HG03159 (cell line): Measurements from ENCODE around the gene GATA6.

Source experiments
- ATAC-seq: cut with Tn5 transposase; IDR thresholded peaks from one replicate; pipeline ENCODE4 v1.9.1; 2021; ENCODE audit warnings: mild to moderate bottlenecking, moderate library complexity; ENCODE audit not compliant: unreplicated experiment

Gene GATA6

DNA sequence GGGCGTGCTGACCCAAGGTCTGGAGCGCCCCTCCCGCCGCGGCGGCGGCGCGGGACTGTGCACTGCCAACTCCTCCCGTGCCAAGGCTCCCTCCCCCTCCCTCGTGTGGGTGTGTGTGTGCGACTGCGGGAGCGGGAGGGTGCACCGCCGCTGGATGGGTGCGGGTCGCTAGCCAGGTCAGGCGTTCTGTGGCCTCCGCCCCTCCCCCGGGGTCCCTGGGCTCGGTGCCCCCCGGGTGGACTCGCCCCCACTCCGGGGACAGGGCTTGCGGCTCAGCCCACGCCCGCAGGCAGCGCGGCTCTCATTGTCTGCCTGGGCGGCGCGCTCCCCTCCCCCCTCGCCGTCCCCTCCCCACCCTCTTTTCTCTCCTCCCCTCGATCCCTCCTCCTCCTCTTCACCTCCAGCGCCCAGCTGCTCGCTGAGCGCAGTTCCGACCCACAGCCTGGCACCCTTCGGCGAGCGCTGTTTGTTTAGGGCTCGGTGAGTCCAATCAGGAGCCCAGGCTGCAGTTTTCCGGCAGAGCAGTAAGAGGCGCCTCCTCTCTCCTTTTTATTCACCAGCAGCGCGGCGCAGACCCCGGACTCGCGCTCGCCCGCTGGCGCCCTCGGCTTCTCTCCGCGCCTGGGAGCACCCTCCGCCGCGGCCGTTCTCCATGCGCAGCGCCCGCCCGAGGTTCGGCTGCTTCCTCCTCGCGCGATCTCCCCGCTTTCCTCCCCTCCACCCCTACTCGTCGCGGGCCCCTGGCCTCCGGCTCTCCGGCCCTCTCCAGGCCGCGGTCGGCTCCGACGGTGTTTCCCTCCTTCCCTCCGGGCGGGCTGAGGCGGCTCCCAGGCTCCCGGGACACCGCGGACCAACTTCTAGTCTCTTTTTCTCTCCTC is at the start of gene GATA6:
TSS of gene GATA6 (plus strand) at position 579 of the 878 bp plus-strand sequence. CDS start 1,556 bp downstream, outside the sequence.
- no peak for ATAC-seq

DNA sequence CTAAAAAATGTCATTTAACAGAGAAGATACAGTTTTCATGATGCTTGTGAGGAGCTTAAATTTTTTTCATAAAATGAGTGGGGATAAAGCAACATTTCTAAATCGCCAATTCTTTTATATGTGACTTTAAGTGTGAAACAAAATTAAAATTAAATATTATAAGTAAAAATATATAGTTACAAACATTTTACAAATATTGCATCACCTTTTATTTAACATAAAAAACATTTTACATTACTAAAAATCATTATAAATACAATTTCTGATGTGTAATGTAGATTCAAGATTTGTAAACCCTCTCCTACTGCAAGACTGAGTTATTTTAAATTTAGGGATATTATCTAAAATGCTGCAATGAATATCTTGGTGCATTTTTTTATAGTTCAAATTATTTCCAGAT is 44.4 kb upstream of the GATA6 start:
- ATAC-seq: no peak

DNA sequence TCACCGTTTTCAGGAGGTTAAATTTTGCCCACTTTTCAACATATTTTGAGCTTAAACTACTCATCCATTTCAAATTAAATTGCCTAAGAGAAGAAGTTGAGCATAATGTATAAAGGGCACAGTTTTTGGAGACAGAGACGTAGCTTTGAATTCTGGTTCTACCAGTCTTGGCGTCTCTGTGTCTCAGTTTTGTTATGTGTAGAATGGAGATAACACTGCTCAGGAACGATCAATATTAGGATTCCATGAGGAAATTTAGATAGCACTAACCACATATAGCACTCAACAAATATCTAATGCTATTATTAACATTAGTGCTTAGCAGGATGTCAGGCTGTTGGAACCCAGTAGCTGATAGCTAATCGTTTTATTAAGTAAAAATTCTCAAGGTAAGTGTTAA is 40.4 kb upstream of the GATA6 start:
- no peak for ATAC-seq

DNA sequence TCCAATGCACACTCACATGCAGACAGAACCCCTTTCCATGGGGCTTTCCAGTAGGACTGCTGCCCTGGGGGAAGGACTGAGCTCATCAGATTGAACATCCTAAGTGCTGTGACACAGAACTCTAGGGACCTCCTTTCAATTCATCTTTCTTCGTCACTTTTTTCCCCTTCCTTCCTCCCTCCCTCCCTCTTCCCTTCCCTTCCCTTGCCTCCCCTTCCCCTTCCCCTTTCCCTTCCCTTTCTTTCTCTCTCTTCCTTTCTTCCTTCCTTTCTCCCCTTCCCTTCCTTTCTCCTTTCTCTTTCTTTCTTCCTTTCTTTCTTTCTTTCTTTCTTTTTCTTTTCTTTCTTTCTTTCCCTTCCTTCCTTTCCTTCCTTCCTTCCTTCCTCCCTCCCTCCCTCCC is 39.6 kb upstream of the GATA6 start:
- no peak for ATAC-seq

DNA sequence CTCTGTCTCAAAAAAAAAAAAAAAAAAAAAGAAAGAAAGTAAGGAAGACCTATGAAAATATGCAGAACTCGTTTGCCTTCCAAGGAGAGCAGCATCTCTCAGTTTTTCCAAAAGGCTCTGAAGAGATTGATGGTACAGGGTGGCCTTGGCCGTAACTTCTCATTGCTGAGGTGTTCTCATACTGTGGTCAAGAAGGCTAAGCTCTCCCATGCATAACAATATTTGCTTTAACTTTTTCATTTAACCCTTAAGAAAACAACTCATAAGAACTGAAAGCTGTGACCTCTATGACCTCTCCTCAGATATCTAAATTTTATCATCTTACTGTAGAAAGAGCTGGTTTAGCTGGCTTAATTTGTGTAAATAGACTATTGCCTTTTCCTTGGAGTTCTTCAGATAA is 37.1 kb upstream of the GATA6 start:
- no peak for ATAC-seq

DNA sequence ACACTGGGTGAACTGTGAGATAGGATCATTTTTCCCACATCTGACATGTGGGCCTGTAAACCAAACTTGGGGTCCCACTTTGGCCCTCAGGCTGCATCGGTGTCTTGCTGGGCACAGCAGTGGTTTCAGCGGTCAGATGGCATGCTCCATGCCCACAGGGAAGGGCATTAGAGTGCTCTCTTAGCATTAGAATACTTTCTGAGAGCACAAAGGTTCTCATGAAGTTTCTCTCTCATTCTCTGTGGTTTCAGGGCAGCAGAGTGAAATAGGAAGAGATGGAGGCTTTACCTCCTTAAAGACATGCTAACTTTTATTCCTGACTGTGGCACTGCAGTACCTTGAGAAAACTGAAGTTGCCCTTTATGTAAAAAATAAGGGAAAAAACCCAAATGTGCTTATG is 36.6 kb upstream of the GATA6 start:
- no peak for ATAC-seq

DNA sequence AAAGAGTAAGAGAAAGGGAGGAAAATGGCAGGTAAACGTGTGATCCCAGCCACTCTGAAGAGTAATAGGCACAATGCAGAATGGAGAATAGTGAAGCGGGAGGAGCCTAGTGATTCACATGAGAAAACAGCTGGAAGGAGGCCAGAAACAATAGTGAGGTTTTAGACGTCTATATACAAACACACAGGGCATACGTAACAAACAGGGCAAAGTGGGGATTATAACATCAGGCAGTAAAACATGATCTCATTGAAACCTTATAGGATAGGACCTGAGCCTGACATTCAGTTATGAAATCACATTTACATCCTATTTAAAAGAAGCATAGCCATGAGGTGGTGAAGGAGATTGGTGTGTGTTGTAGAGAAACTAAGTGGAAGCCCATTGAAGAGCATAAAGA is 33.0 kb upstream of the GATA6 start:
- ATAC-seq: no peak

DNA sequence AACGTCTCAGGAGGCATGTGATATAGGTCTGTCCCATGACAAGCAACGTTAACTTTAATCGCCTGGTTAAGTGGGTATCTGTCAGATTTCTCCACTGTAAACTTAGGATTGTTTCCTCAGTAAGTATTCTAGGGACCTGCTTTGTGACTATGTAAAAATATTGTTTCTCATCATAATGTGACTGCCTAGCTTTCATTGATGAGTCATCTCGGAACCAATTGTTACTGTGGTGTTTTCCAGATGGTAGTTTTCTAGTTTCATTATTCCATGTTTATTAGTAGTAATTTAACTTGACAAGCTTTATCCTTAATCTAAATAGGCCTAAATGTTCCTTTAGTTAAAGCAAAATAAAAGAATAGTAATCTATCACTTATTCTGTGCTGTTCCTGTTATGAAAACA is 28.2 kb upstream of the GATA6 start:
- ATAC-seq: no peak

DNA sequence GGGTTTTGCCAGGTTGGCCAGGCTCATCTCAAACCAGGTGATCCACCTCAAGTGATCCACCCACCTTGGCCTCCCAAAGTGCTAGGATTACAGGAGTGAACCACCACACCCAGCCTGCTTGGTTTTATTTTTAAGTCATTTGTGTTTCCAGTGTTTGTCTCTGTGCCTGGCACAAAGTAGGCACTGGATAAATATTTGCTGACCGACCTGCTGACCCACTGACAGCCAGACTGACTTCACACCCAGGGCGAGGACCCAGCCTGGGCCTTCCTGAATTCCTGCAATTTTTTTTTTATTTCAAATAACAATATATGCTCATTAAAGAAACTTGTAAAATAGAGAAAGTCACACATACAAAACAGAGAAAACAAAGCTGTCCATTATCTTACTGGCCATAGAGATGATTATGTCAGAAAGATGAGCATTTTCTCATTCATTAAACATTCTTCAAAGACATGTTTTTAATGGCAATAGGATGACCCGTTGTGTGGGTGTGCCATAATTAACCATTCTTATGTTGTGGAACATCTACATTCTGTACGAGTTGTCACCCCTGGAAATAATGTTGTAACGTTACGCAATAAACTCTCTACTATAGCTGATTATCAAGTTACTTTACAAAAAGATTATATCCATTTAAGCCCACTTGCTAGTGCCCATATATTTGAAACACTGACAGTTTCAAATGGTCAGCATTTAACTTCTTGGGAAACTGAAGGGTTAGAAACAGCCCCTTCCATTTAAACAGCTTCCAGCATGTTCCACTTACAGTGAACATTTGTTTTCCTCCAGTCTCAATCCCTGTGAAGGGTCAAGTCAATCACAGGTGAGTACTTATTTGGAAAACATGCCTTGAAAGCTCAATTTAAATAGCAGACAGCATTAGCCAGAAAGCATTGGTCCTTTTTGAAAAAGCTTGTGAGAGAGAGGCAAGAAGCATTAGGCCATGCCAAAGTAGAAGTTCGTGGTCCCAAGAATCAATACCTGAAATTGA is 25.7 kb upstream of the GATA6 start:
- no peak for ATAC-seq

DNA sequence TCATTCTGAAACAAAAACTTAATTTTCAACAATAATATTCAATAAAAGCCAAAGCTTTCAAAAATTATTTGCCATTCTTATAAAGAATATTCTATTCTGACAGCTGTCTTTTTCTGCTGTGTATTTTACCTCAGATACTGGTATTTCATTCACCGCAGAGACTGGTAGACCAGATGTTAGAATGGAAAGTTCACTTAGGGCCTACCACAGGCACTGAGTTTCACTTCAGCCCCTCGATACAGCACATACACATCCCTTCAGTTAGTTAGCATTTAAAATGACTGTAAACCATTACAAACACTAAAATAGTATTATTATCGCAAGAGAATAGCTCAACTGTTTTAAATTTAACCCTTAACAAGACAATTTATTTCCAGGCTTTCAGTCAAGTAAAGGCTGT is 24.2 kb upstream of the GATA6 start:
- no peak for ATAC-seq

DNA sequence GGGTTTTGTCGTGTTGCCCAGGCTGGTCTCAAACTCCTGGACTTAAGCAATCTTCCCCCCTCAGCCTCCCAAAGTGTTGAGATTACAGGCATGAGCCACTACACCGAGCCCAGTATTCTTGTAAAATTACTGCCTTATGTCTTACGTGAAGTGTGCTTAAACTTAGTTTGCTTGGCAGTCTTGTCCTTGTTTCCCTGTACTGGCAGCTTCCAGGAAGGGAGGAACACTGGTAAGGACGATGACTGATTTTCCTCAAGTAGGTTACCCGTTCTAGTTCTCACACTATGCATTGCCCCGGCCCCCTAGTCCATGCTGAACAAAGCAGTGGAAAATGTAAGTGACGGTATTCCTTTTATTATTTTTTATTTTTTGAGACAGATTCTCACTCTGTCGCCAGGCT is 19.7 kb upstream of the GATA6 start:
- no peak for ATAC-seq

DNA sequence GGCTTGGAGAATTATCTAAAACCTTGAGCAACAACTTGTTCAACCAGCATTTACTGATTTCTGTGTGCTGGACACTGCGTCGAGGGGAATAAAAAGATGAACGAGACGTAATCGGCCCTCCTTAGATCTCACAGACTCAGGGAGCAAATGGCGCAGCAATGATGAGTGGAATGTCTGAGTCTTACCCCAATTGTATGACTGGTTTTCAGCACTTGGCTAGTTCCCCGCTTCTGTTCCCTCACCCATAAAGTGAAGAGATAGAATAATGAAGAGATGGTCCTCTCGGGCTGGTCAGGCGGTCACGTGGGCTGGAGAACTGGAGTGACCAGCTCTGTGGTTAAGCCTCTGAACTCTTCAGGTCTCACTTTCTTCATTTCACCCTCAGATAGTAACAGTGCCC is 17.3 kb upstream of the GATA6 start:
- no peak for ATAC-seq

DNA sequence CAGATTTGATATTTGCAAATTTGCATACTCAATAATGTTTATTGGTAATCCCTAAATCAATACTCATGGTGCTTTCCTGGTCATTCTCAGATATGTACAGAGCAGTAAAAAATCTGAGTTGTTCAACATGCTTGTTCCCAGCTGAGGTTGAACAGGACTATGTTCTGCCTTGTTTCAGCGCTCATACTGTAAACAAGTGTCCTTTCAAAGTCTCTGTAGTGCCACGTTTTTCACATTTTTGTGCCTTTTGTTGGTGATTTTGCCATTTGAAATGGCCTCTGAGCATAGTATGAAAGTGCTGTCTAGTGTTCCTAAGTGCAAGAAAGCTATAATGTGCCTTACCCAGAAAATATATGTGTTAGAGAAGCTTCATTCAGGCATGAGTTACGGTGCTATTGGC is 16.0 kb upstream of the GATA6 start:
- no peak for ATAC-seq

DNA sequence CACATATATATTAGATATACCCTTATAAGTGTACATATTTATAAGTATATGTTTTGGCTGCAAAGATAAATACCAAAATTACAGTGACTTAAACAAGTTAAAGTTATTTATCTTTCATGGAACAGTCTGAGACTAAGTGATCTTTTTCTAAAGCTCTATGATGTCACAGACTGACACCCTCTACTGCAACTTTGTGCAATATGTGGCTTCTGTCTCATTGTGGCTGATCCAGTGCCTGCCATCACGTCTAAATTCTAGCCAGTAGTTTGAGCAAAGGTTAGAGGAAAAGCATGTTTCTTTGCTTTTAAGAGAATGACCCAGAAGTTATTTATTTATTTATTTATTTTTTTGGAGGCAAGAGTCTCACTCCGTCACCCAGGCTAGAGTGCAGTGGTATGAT is 13.8 kb upstream of the GATA6 start:
- no peak for ATAC-seq

DNA sequence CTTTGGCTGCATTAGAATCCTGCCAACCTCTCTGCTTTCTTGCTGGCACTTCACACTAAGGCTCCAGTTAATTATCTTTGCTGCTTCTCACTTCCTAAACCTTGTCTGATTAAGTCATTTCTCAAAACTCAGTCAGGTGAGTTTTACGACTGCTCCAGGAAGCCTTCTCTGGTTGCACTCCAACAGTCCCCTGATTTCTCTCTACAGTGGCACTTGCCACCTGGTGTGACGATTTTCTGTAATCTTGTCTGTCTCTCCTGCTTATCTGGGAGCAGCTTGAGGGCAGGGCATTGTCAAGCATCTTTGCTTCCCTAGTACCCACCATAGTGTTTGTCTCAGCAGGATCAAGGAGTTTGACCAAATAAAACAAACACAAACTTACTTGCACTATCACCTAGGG is 10.4 kb upstream of the GATA6 start:
- no peak for ATAC-seq

DNA sequence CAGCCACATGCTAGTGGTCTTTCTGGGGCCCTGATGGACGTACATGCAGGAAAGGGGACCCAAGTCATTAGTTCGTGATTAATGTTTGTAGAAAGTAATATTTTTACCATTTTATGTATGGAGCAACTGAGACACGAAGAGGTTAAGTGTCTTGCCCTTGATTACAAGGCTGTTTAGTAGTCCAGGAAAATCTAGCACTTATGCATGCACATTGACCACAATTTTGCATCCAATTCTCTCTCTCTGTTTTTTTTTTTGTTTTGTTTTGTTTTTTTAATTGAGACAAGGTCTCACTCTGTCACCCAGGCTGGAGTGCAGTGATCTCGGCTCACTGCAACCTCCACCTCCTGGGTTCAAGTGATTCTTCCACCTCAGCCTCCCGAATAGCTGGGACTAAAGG is 8.3 kb upstream of the GATA6 start:
- ATAC-seq: no peak

DNA sequence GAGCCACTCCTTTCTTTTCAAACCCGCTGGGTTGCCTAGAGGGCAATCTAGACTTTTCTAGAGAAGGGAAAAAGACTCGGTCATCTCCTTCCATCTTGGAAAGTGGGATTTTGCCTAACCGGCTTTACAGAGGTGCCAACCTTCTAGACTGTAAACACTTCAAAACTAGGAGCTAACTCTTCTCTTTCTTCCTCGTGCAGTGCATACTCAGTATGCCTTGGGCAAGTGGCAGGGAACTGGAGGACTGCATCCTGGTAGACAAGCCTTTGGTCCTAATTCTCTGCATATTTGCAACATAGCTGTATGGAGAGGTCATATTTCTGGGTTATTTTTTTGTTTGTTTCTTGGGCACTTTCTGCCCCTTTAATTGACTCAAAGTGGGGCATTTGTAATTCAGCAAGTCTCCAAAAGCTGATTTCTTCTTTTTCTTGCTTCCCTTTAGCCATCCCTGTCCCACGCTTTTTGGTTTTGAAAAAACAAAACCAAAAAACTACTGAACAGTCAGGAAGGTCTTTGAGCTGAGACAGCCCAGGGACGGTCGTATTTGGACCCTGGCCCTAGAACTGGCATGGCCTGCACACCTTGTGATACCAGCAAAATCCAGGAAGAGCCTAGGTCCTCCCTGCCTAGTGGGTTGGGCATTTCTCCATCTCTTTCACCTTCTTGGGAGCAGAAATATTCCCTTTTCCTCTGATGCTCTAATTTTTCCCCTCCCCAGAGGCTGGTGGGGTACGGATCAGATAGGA is 5.8 kb upstream of the GATA6 start:
- no peak for ATAC-seq

DNA sequence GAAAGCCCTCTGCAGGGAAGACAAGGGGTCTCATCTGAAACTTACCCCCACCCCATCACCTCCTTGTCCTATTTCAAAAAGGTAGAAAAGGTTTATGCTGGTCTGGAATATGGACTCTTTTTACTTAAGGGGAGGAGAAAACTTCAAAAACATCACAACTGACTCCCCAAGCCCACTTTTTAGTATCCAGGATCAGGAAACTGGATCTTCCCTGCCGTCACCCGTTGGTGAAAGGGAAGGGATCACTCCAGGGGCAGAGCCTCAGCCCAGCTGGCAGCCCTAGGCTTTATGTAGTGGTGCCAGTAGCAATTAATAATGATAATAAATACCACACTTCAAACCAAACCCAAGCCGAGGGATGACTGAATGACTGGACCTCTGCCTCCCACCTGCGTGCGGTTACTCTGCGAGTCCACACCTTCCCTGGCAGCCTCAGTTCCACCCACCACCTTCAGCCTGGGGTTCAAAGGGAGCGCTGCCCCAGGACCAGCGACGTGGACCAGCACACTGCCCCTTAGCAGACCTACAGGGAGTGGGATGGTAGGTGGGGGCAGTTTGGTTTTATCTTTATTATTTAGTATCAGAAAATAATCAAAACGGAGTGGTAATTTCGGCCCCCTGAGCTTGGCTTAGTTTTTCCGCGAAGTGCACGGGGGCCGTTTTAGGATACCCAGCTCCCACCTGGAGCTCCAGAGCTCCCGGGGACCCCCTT is 4.9 kb upstream of the GATA6 start:
- ATAC-seq: no peak

DNA sequence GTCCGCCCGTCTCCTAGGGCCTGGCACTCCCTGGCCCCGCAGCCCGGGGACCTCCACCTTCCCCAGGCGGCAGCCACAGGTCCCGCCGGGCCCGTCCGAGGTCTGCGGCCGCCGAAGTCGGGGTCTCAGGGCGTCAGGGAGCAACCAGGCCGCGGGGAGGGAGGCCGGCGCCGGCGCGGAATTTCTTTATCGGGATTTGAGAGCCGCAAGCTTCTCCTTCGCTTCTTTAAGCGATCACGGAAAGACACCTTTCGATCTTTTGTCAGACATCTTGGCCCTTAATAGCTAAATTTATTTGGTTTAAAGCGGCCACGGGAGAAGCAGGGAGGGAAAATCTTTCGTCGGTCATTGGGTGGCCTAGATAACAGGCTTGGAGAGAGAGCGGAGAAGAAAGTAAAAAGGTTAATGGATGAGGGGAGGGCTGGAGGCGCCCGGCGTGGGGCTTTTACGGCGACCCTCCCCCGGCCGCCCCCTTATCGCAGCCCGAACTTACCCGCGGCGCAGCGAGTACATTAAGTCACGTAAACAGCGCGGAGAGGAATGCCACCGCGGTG is 4.3 kb upstream of the GATA6 start:
- no peak for ATAC-seq

DNA sequence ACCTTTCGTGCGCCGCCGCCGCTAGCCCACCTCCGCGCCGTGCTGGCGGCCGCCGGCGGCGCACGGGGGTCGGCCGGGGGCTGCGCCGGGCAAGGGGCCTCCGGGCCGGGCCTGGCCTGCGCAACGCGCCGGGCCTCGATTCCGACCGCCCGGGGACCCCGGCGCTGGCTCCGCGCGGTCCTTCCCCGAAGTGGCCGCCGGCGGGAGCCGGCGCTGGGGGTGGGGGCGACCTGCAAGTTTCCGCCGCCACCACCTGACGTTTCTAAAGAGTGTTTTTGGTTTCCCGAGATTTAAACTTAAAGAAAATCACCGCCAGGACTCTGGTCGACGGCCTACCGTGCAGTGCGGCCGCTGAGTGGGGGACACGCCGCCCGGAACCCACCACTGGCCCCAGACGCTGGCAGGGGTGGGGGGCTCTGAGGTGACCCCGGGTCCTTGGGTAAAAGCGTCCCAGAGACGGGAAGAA is 3.8 kb upstream of the GATA6 start:
- ATAC-seq: no peak
